H9 (cell line): ENCODE data around the gene HES6. TPM values are rescaled to one million over a fixed set of nuclear protein-coding genes. Genes with fewer than 3 reads are reported as not detected.

Experiments used
- DNase-seq: peaks from one replicate; pipeline ENCODE4 v3.0.0-alpha.2; 2017
- H2AFZ ChIP-seq: one replicate; pipeline ENCODE4 v1.6.1; 2013; ENCODE audit warnings: mild to moderate bottlenecking, low read length, control low read depth, moderate library complexity
- H2AK5ac ChIP-seq: 2 replicates; pipeline ENCODE4 v1.6.1; 2013; ENCODE audit warnings: low read length, control low read depth, mixed read lengths; ENCODE audit not compliant: insufficient read length
- H2BK120ac ChIP-seq: one replicate; pipeline ENCODE4 v1.6.1; 2013; ENCODE audit warnings: low read depth, mild to moderate bottlenecking, low read length, control low read depth, inconsistent platforms; ENCODE audit not compliant: poor library complexity, severe bottlenecking
- H2BK12ac ChIP-seq: 2 replicates; pipeline ENCODE4 v1.6.1; 2013; ENCODE audit warnings: low read length, control low read depth, mixed read lengths, low read depth; ENCODE audit not compliant: insufficient read length
- H2BK15ac ChIP-seq: 2 replicates; pipeline ENCODE4 v1.6.1; 2013; ENCODE audit warnings: low read depth, low read length, control low read depth
- H2BK20ac ChIP-seq: one replicate; pipeline ENCODE4 v1.6.1; 2013; ENCODE audit warnings: low read depth, mild to moderate bottlenecking, low read length, control low read depth, inconsistent platforms; ENCODE audit not compliant: poor library complexity, severe bottlenecking
- H2BK5ac ChIP-seq: 2 replicates; pipeline ENCODE4 v1.6.1; 2013; ENCODE audit warnings: low read length, control low read depth, mixed read lengths; ENCODE audit not compliant: insufficient read length
- H3K14ac ChIP-seq: 2 replicates; pipeline ENCODE4 v1.6.1; 2013; ENCODE audit warnings: low read length, control low read depth; ENCODE audit not compliant: insufficient read depth
- H3K18ac ChIP-seq: 2 replicates; pipeline ENCODE4 v1.6.1; 2013; ENCODE audit warnings: low read depth, mild to moderate bottlenecking, mixed read lengths, low read length, control low read depth; ENCODE audit not compliant: insufficient read length
- H3K23ac ChIP-seq: 2 replicates; pipeline ENCODE4 v1.6.1; 2013; ENCODE audit warnings: low read length, control low read depth, mixed read lengths, low read depth; ENCODE audit not compliant: insufficient read length
- H3K23me2 ChIP-seq: 2 replicates; pipeline ENCODE4 v1.6.1; 2013; ENCODE audit warnings: low read depth, mild to moderate bottlenecking, mixed read lengths, low read length, control low read depth; ENCODE audit not compliant: insufficient read length, poor library complexity, severe bottlenecking
- H3K27ac ChIP-seq: 2 replicates; pipeline ENCODE4 v1.5.1; 2013; ENCODE audit warnings: low read length, control low read depth, mixed read lengths, low read depth; ENCODE audit not compliant: insufficient read length
- H3K27me3 ChIP-seq: 2 replicates; pipeline ENCODE4 v1.6.1; 2013; ENCODE audit warnings: low read length, control low read depth, inconsistent platforms; ENCODE audit not compliant: insufficient read depth
- H3K4ac ChIP-seq: 2 replicates; pipeline ENCODE4 v1.6.1; 2013; ENCODE audit warnings: low read depth, mild to moderate bottlenecking, control low read depth, inconsistent platforms, low read length, moderate library complexity
- H3K4me1 ChIP-seq: 2 replicates; pipeline ENCODE4 v1.6.1; 2013; ENCODE audit warnings: low read length, control low read depth, inconsistent platforms; ENCODE audit not compliant: insufficient read depth
- H3K4me2 ChIP-seq: 2 replicates; pipeline ENCODE4 v1.6.1; 2013; ENCODE audit warnings: low read length, control low read depth, mixed read lengths; ENCODE audit not compliant: insufficient read length, insufficient read depth
- H3K56ac ChIP-seq: 2 replicates; pipeline ENCODE4 v1.6.1; 2013; ENCODE audit warnings: low read depth, mild to moderate bottlenecking, mixed read lengths, low read length, control low read depth; ENCODE audit not compliant: insufficient read length
- H3K79me1 ChIP-seq: 2 replicates; pipeline ENCODE4 v1.6.1; 2013; ENCODE audit warnings: low read depth, mild to moderate bottlenecking, moderate library complexity, low read length, control low read depth, inconsistent platforms; ENCODE audit not compliant: insufficient read depth, poor library complexity, severe bottlenecking
- H3K79me2 ChIP-seq: 2 replicates; pipeline ENCODE4 v1.6.1; 2013; ENCODE audit warnings: low read length, control low read depth, inconsistent platforms; ENCODE audit not compliant: insufficient read depth
- H3K9ac ChIP-seq: 2 replicates; pipeline ENCODE4 v1.6.1; 2013; ENCODE audit warnings: low read length, control low read depth, mixed read lengths; ENCODE audit not compliant: insufficient read length; ENCODE audit errors: extremely low read depth
- H3K9me3 ChIP-seq: one replicate; pipeline ENCODE4 v1.6.1; 2013; ENCODE audit warnings: low read depth, low read length, inconsistent platforms; ENCODE audit not compliant: control insufficient read depth
- H3T11ph ChIP-seq: one replicate; pipeline ENCODE4 v1.6.1; 2013; ENCODE audit warnings: mild to moderate bottlenecking, low read length, control low read depth, inconsistent platforms
- H4K20me1 ChIP-seq: one replicate; pipeline ENCODE4 v1.6.1; 2013; ENCODE audit not compliant: control insufficient read depth, insufficient read length, insufficient read depth
- H4K5ac ChIP-seq: 2 replicates; pipeline ENCODE4 v1.6.1; 2013; ENCODE audit warnings: low read depth, mild to moderate bottlenecking, mixed read lengths, low read length, control low read depth; ENCODE audit not compliant: insufficient read length
- H4K8ac ChIP-seq: replicated peaks from 2 replicates; pipeline ENCODE4 v1.6.1; 2013; ENCODE audit warnings: low read length, control low read depth, mixed read lengths, low read depth; ENCODE audit not compliant: insufficient read length
- H4K91ac ChIP-seq: 2 replicates; pipeline ENCODE4 v1.6.1; 2013; ENCODE audit warnings: low read depth, mild to moderate bottlenecking, moderate library complexity, mixed read lengths, low read length, control low read depth; ENCODE audit not compliant: insufficient read length
- H3K27ac Mint-ChIP-seq, 3 experiments: 2 replicates in 2 of 3; 3 replicates in 1 of 3; pipeline ENCODE4 v1.8.0; 2020 to 2021; ENCODE audit warnings: mixed read lengths in 3 of 3, mild to moderate bottlenecking in 1 of 3, moderate library complexity in 1 of 3
- H3K27me3 Mint-ChIP-seq: 2 replicates; pipeline ENCODE4 v1.8.0; 2021; ENCODE audit warnings: low read depth, mild to moderate bottlenecking, moderate library complexity, mixed read lengths
- H3K36me3 Mint-ChIP-seq, 3 experiments: 2 replicates in 2 of 3; 3 replicates in 1 of 3; pipeline ENCODE4 v1.8.0; 2020 to 2021; ENCODE audit warnings: low read depth in 3 of 3, mixed read lengths in 3 of 3; ENCODE audit not compliant: insufficient read depth in 1 of 3
- H3K4me1 Mint-ChIP-seq, 2 experiments: 2 replicates each; pipeline ENCODE4 v1.8.0; 2020; ENCODE audit warnings: mixed read lengths in 2 of 2
- H3K4me3 Mint-ChIP-seq, 2 experiments: 2 replicates in 1 of 2; 3 replicates in 1 of 2; pipeline ENCODE4 v1.8.0; 2020 to 2021; ENCODE audit warnings: mild to moderate bottlenecking in 2 of 2, mixed read lengths in 2 of 2, moderate library complexity in 1 of 2
- H3K9me3 Mint-ChIP-seq, 2 experiments: 2 replicates in 1 of 2; 3 replicates in 1 of 2; pipeline ENCODE4 v1.8.0; 2020; ENCODE audit warnings: mild to moderate bottlenecking in 2 of 2, mixed read lengths in 2 of 2, moderate library complexity in 1 of 2
- CTCF ChIP-seq: fragments of 200-600 bp; sonication (generic); conservative IDR thresholded peaks from 3 replicates; pipeline ENCODE4 v1.8.0; 2021; ENCODE audit warnings: antibody characterized with exemption, mild to moderate bottlenecking
- WGBS: extraction: QIAGEN DNeasy Blood & Tissue Kit; methylation state at CpG from one replicate; pipeline ENCODE4 v1.1.7; 2013; ENCODE audit warnings: missing lambda C conversion rate, low lambda C conversion rate, mixed read lengths; ENCODE audit not compliant: insufficient read length; ENCODE audit errors: extremely low coverage; 5-methylcytosine and 5-hydroxymethylcytosine counted together
- total RNA-seq: library from RNA; stranded (reverse); gene quantifications from 2 replicates; pipeline ENCODE4 v1.2.1, GENCODE V29; 2021

The HES6 gene
- total RNA-seq, 1 experiment from 2014 or later: 27.1 TPM

- H2BK5ac ChIP-seq: no peak overlapping the region
- no peak overlapping the region for H3K4ac ChIP-seq
- H4K20me1 ChIP-seq: no peaks in the 10 kb centered on the region
- DNase-seq: no peak
- no peak overlapping the region for H2BK20ac ChIP-seq
- no peak overlapping the region for H4K91ac ChIP-seq
- no peak for TF ChIP-seq CTCF
- no CpG with 5 or more reads among the region's 10 CpGs for WGBS
- H3K4me1 Mint-ChIP-seq: peaks cover 12 to 14% of the 10 kb centered on the region in 2 experiments
- H2BK15ac ChIP-seq: no peak overlapping the region
- H3K9me3 Mint-ChIP-seq: no peaks in the 10 kb centered on the region; a peak in 1 of 5 replicates
- no peaks in the 10 kb centered on the region; a peak in 1 of 7 replicates for H3K36me3 Mint-ChIP-seq
- H2BK12ac ChIP-seq: no peak overlapping the region
- no peak overlapping the region for H3T11ph ChIP-seq
- no peak overlapping the region for H3K14ac ChIP-seq
- H3K27ac Mint-ChIP-seq: no peak overlapping the region
- H3K79me2 ChIP-seq: no peaks in the 10 kb centered on the region
- H3K4me2 ChIP-seq: no peak overlapping the region
- no peak overlapping the region for H2AK5ac ChIP-seq
- no peak overlapping the region for H4K8ac ChIP-seq
- H4K5ac ChIP-seq: no peak overlapping the region
- H3K4me3 Mint-ChIP-seq: no peak overlapping the region
- H3K23ac ChIP-seq: no peak overlapping the region
- H3K79me1 ChIP-seq: no peaks in the 10 kb centered on the region
- no peak overlapping the region for H3K9ac ChIP-seq
- no peaks in the 10 kb centered on the region for H3K23me2 ChIP-seq
- H3K9me3 ChIP-seq: no peaks in the 10 kb centered on the region
- H2BK120ac ChIP-seq: no peak overlapping the region
- H3K27ac ChIP-seq: no peak overlapping the region
- H2AFZ ChIP-seq: no peak overlapping the region
- no peaks in the 10 kb centered on the region; the same call in 1 of the 2 replicates for H3K27me3 Mint-ChIP-seq
- H3K4me1 ChIP-seq: no peaks in the 10 kb centered on the region; the same call in 1 of the 2 replicates
- H3K18ac ChIP-seq: no peak overlapping the region
- no peaks in the 10 kb centered on the region for H3K27me3 ChIP-seq
- no peak overlapping the region for H3K56ac ChIP-seq
Observed at GRCh38 chr2:238220274-238220891, 19.5 kb downstream of the HES6 start.
